Measurements from ENCODE around the gene FRAS1. TPM values are rescaled to one million over a fixed set of nuclear protein-coding genes. Genes with fewer than 3 reads are reported as not detected.

The FRAS1 gene
- total RNA-seq, 1 donor from 2014 or later, result 13.7 TPM

DNA sequence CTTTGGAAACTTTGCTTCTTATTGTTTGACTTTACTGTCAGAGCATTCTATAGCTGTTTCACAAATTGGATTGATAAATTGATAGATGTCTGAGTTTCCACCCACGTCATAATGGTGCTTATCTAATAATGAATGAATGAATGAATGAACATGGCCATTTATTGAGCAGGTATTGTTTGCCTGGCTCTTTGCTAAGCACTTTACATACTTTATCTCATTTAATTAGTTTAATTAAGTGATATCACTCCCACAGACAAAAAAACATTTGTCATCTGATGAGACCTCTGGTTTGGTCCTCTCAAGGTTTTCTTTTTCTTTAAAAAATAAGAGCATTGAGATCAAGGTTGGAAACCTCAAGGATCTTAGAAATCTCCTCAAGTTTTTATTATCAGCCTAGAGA lies 2.8 kb downstream of the FRAS1 start:
- Histone ChIP-seq H3K36me3 (ENCODE audit: control insufficient read depth, insufficient read depth, low read length) (no peaks in the 10 kb centered on the region), H3K4me3 (ENCODE audit: low read depth, low read length) (no peak overlapping the region), H3K27me3 (ENCODE audit: control insufficient read depth, insufficient read depth, low read length) (no peaks in the 10 kb centered on the region)
- TF ChIP-seq, protein P1, sequence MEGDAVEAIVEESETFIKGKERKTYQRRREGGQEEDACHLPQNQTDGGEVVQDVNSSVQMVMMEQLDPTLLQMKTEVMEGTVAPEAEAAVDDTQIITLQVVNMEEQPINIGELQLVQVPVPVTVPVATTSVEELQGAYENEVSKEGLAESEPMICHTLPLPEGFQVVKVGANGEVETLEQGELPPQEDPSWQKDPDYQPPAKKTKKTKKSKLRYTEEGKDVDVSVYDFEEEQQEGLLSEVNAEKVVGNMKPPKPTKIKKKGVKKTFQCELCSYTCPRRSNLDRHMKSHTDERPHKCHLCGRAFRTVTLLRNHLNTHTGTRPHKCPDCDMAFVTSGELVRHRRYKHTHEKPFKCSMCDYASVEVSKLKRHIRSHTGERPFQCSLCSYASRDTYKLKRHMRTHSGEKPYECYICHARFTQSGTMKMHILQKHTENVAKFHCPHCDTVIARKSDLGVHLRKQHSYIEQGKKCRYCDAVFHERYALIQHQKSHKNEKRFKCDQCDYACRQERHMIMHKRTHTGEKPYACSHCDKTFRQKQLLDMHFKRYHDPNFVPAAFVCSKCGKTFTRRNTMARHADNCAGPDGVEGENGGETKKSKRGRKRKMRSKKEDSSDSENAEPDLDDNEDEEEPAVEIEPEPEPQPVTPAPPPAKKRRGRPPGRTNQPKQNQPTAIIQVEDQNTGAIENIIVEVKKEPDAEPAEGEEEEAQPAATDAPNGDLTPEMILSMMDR (IDR thresholded peaks at IDR 0.05; ENCODE audit: insufficient read depth, low read length, severe bottlenecking), result no peak
- FAIRE-seq (no peak), DNase-seq (ENCODE audit: low read depth) (no peak)

DNA sequence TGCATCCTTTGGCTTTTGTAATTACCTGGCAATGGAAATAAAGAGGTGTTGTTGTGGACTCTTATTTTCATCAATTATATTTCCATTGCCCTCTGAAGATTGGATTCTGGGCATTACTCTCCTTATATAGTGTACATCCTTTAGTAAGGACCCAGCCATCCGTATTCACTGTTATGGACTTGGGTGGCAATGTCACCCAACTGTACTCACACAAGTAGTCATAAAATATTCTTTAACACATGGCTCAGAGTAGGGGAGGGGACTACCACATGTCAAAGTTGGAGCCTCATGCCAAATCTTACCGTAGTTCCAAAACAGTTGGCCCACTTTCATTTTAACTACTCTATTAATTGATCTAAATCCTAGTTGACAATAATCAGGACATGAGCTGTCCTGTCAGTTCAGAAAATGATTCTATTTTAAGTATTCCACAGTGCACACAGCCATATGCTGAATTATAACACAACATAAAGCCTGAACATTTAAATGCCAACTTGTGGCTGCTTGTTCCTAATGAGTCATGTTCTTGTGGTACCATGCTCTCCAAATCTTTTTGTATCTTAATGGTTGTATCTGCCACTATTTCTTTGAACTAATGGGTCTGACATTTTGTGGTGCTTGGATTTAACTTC lies 4.9 kb downstream of the FRAS1 start:
- Histone ChIP-seq H3K36me3 (ENCODE audit: control insufficient read depth, insufficient read depth, low read length) (no peaks in the 10 kb centered on the region), H3K4me3 (ENCODE audit: low read depth, low read length) (no peak overlapping the region), H3K27me3 (ENCODE audit: control insufficient read depth, insufficient read depth, low read length) (no peaks in the 10 kb centered on the region)
- TF ChIP-seq, protein P1 (IDR thresholded peaks at IDR 0.05; ENCODE audit: insufficient read depth, low read length, severe bottlenecking), result no peak
- peak; percentile 83 for DNase-seq (ENCODE audit: low read depth)
- no peak for FAIRE-seq

DNA sequence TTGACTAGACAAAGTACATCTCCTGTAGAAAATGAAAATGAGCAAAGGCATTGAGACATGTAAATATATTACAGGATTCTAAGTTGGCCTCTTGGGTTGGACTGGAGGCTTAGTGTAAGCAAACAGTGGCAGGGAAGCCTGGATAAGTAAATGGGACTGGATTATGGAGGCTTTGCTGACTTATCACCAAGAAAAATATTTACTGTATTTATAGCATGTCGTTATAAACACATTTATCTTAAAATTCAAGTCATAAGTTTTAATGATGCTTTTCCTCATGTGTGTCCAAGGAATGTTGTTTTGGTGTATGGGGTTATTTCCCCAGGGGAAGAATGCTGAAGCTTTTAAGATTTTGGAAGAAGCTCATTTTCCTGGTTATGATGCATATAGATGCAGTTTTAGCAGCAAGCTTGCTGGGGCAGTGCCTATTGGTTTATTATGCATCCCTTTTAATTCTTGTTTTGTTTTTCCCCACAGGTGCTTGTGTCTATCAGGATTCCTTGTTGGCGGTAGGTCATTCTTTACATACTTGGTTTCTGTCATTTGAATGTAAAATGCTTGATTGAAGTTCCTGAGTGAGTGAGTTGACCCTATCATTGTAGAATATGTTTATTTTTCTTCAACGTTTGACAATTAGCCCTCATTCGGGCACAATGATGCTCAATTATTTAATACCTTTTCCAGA lies 8.5 kb downstream of the FRAS1 start:
- H3K27me3 ChIP-seq (ENCODE audit: control insufficient read depth, insufficient read depth, low read length), result no peaks in the 10 kb centered on the region
- TF ChIP-seq, protein P1 (IDR thresholded peaks at IDR 0.05; ENCODE audit: insufficient read depth, low read length, severe bottlenecking), result no peak
- FAIRE-seq (no peak), DNase-seq (ENCODE audit: low read depth) (no peak)
- H3K36me3 ChIP-seq (ENCODE audit: control insufficient read depth, insufficient read depth, low read length), result no peaks in the 10 kb centered on the region
- no peak overlapping the region for H3K4me3 ChIP-seq (ENCODE audit: low read depth, low read length)

- TF ChIP-seq, protein P1 (IDR thresholded peaks at IDR 0.05; ENCODE audit: insufficient read depth, low read length, severe bottlenecking), result no peak
Observed at GRCh38 chr4:78068481-78068880, 11.4 kb downstream of the FRAS1 start.

GRCh38 chr4:78069319-78069718 lies 12.2 kb downstream of the FRAS1 start:
- H3K4me3 ChIP-seq (ENCODE audit: low read depth, low read length), result no peak overlapping the region
- no peaks in the 10 kb centered on the region for H3K36me3 ChIP-seq (ENCODE audit: control insufficient read depth, insufficient read depth, low read length)
- no peaks in the 10 kb centered on the region for H3K27me3 ChIP-seq (ENCODE audit: control insufficient read depth, insufficient read depth, low read length)
- TF ChIP-seq, protein P1 (IDR thresholded peaks at IDR 0.05; ENCODE audit: insufficient read depth, low read length, severe bottlenecking), result no peak
- DNase-seq (ENCODE audit: low read depth) (no peak), FAIRE-seq (no peak)

More at GRCh38 chr4:78068481-78068880, 11.4 kb downstream of the FRAS1 start:
- no peak for FAIRE-seq
- DNase-seq (ENCODE audit: low read depth), result no peak
- Histone ChIP-seq H3K4me3 (ENCODE audit: low read depth, low read length) (no peak overlapping the region), H3K36me3 (ENCODE audit: control insufficient read depth, insufficient read depth, low read length) (no peaks in the 10 kb centered on the region), H3K27me3 (ENCODE audit: control insufficient read depth, insufficient read depth, low read length) (no peaks in the 10 kb centered on the region)
